HepG2 (cell line): Measurements from ENCODE around the gene GPBAR1.

Experiments
- CREB1 ChIP-seq, 2 experiments: fragments of 450-650 bp in 1 of 2; IDR thresholded peaks; 2 replicates each; pipeline ENCODE4 v1.6.1; 2016 to 2017; ENCODE audit warnings: control low read depth in 1 of 2, mild to moderate bottlenecking in 1 of 2, missing compliant biosample characterization in 1 of 2, missing genetic modification characterization in 1 of 2
- POLR2AphosphoS5 ChIP-seq: IDR thresholded peaks from 2 replicates; pipeline ENCODE4 v1.6.1; 2012; ENCODE audit warnings: low read depth, low read length
- ZNF501 ChIP-seq: sonication (generic); formaldehyde crosslinking; IDR thresholded peaks from 2 replicates; pipeline ENCODE4 v1.5.1; 2020; ENCODE audit warnings: mild to moderate bottlenecking, moderate library complexity, missing genetic modification reagents
- TF ChIP-seq, protein P1 (sequence below): sonication (generic); formaldehyde crosslinking; IDR thresholded peaks from 2 replicates; pipeline ENCODE4 v1.5.0; 2020; ENCODE audit warnings: missing genetic modification reagents

DNA sequence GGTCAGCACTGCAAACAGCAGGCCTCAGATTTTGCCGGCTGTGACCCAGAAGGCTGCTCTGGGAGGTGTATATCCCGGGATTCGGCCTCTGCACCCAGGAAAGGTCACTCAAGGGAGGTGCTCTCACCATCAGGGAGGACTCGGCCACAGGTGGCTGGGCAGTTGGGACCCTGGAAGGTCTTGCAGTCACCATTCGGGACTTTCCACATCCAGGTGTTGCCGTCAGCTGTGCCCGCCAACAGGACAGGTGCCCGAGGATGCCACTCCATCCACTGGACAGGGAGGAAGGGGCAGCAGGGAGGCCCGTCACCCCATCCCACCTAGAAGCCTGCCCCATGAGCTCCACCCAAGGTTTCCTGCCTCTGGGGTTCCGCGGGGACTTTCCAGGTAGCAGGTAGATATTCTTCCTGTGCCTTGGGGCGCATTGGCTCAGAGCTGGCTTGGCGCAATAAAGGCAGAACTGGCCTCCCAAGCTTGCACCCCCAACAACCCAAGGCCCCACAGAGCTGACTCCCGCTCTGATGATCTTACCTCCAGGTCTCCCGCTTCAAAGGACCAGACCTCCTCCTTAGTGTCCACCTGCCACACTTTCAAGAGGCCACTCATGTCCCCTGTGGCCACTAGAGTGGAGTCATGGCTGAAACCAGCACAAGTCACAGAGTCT lies 5.6 kb downstream of the GPBAR1 start:
- TF ChIP-seq ZNF501 (CRISPR knock-in tag) (no peak), POLR2AphosphoS5 (no peak), CREB1 (IDR thresholded peaks at IDR 0.05) (no peak), CREB1 (CRISPR knock-in tag; IDR thresholded peaks at IDR 0.05) (no peak)
- TF ChIP-seq, protein P1, sequence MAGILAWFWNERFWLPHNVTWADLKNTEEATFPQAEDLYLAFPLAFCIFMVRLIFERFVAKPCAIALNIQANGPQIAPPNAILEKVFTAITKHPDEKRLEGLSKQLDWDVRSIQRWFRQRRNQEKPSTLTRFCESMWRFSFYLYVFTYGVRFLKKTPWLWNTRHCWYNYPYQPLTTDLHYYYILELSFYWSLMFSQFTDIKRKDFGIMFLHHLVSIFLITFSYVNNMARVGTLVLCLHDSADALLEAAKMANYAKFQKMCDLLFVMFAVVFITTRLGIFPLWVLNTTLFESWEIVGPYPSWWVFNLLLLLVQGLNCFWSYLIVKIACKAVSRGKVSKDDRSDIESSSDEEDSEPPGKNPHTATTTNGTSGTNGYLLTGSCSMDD (CRISPR knock-in tag), result no peak
